Activated CD8-positive, alpha-beta T cell treated with anti-CD3 and anti-CD28 coated beads for 36 hours (primary cell): ENCODE measurements around the gene PAK5. TPM values are rescaled to one million over a fixed set of nuclear protein-coding genes. Genes with fewer than 3 reads are reported as not detected.

Experiments used
- ATAC-seq: fragments of 200-7000 bp; cut with Tn5 transposase; one replicate; pipeline ENCODE4 v1.10.0; 2021; ENCODE audit warnings: mild to moderate bottlenecking, moderate library complexity
- CTCF ChIA-PET: fragments of 350-600 bp; sonication (Branson Sonifier 250); formaldehyde crosslinking; loops from one replicate; lab custom pipeline; 2021; ENCODE audit warnings: antibody characterized with exemption; lab: Charles Lee
- POLR2A ChIA-PET: fragments of 350-600 bp; sonication (Branson Sonifier 250); formaldehyde crosslinking; loops from one replicate; lab custom pipeline; 2021; ENCODE audit warnings: antibody characterized with exemption; lab: Charles Lee
- DNase-seq: peaks from one replicate; pipeline ENCODE4 v3.0.0-alpha.2; 2020
- H3K27ac Mint-ChIP-seq: one replicate; pipeline ENCODE4 v1.8.0; 2021; ENCODE audit warnings: mild to moderate bottlenecking, mixed read lengths
- H3K27me3 Mint-ChIP-seq: one replicate; pipeline ENCODE4 v1.8.0; 2021; ENCODE audit warnings: mixed read lengths
- H3K36me3 Mint-ChIP-seq: one replicate; pipeline ENCODE4 v1.8.0; 2021; ENCODE audit warnings: low read depth, mixed read lengths
- H3K4me1 Mint-ChIP-seq: one replicate; pipeline ENCODE4 v1.8.0; 2021; ENCODE audit warnings: low read depth, mixed read lengths
- H3K4me3 Mint-ChIP-seq: one replicate; pipeline ENCODE4 v1.8.0; 2021; ENCODE audit warnings: mild to moderate bottlenecking, moderate library complexity, mixed read lengths
- H3K9me3 Mint-ChIP-seq: one replicate; pipeline ENCODE4 v1.8.0; 2021; ENCODE audit warnings: mixed read lengths
- intact Hi-C: fragments of 100-400 bp; cut with micrococcal nuclease; formaldehyde crosslinking; loops from one replicate; pipeline ENCODE4 v1.10.0; 2022
- total RNA-seq, 2 experiments: library from RNA; stranded (reverse); gene quantifications; one replicate each; pipeline ENCODE4 v1.2.3, GENCODE V29; 2021
- TF ChIP-seq, protein P1 (sequence below): fragments of 200-600 bp; IDR thresholded peaks from one replicate; pipeline ENCODE4 v1.8.0; 2022; ENCODE audit warnings: antibody characterized with exemption, mild to moderate bottlenecking

Gene PAK5
- total RNA-seq, 2 experiments from 2014 or later = not detected

GRCh38 chr20:9576695-9577094 is 262.2 kb downstream of the PAK5 start:
- Mint-ChIP-seq H3K27ac (no peak overlapping the region), H3K4me3 (no peak overlapping the region), H3K36me3 (no peaks in the 10 kb centered on the region), H3K27me3 (no peaks in the 10 kb centered on the region), H3K4me1 (no peaks in the 10 kb centered on the region), H3K9me3 (no peaks in the 10 kb centered on the region)
- ATAC-seq = no peak
- TF ChIP-seq, protein P1, sequence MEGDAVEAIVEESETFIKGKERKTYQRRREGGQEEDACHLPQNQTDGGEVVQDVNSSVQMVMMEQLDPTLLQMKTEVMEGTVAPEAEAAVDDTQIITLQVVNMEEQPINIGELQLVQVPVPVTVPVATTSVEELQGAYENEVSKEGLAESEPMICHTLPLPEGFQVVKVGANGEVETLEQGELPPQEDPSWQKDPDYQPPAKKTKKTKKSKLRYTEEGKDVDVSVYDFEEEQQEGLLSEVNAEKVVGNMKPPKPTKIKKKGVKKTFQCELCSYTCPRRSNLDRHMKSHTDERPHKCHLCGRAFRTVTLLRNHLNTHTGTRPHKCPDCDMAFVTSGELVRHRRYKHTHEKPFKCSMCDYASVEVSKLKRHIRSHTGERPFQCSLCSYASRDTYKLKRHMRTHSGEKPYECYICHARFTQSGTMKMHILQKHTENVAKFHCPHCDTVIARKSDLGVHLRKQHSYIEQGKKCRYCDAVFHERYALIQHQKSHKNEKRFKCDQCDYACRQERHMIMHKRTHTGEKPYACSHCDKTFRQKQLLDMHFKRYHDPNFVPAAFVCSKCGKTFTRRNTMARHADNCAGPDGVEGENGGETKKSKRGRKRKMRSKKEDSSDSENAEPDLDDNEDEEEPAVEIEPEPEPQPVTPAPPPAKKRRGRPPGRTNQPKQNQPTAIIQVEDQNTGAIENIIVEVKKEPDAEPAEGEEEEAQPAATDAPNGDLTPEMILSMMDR = no peak
- ChIA-PET CTCF (interaction anchor here (1.2 to 1.9 kb wide), 2 partner anchors 11 to 169 kb away, joined by 3 to 5 read pairs; no protein-coding TSS in a partner anchor), POLR2A (no interaction called here)
- intact Hi-C loops = no loop called here
- DNase-seq = no peak

DNA sequence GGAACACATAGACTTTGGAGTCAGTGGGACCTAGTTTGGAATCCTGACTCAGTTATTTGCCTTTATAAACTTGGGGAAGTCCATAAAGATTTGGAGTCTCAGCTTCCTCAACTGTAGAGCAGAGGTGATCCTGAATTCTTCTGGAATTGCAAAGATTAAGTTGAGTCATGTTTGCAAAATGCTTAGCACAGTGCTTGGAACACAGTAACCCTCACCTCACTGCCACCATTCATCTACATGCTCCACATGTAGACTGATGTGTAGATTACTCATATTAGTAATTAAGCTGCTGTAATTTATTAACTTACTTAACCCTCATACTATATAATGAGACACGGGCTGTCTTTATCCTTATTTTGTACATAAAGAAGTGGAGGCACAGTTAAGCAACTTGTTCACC is 263.0 kb downstream of the PAK5 start:
- ChIA-PET CTCF (interaction anchor here (1.2 to 1.9 kb wide), 2 partner anchors 12 to 168 kb away, joined by 3 to 5 read pairs; no protein-coding TSS in a partner anchor), POLR2A (no interaction called here)
- TF ChIP-seq, protein P1 = no peak
- no peaks in the 10 kb centered on the region for H3K36me3 Mint-ChIP-seq
- H3K4me1 Mint-ChIP-seq = no peaks in the 10 kb centered on the region
- no peak overlapping the region for H3K27ac Mint-ChIP-seq
- intact Hi-C loops = no loop called here
- ATAC-seq (no peak), DNase-seq (no peak)
- no peaks in the 10 kb centered on the region for H3K27me3 Mint-ChIP-seq
- H3K9me3 Mint-ChIP-seq = no peaks in the 10 kb centered on the region
- no peak overlapping the region for H3K4me3 Mint-ChIP-seq

DNA sequence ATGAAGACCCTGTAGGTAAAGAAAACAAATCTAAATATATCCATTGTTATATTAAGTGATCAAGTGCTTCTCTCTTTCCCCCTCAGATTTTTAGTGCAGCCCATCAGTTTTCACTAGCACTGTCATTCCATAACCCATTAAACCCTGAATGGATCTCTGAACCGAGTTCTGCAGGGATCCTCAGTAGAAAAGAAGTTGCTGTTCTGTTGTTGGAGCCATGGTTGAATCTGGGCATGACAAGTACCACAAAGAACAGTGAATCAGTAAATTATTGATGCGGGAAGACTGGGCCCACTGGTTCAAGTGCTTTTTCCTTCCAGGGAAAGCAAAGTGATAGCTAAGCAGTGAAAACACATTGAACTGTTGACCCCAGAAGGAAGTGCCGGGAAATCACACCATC is 264.1 kb downstream of the PAK5 start:
- H3K4me3 Mint-ChIP-seq = no peak overlapping the region
- DNase-seq (no peak), ATAC-seq (no peak)
- intact Hi-C loops = no loop called here
- no peaks in the 10 kb centered on the region for H3K27me3 Mint-ChIP-seq
- no peaks in the 10 kb centered on the region for H3K36me3 Mint-ChIP-seq
- H3K27ac Mint-ChIP-seq = no peak overlapping the region
- ChIA-PET POLR2A (no interaction called here), CTCF (interaction anchor here (1.9 kb wide), 1 partner anchor 167 kb away, joined by 5 read pairs; no protein-coding TSS in a partner anchor)
- TF ChIP-seq, protein P1 = no peak
- H3K4me1 Mint-ChIP-seq = no peaks in the 10 kb centered on the region
- no peaks in the 10 kb centered on the region for H3K9me3 Mint-ChIP-seq

DNA sequence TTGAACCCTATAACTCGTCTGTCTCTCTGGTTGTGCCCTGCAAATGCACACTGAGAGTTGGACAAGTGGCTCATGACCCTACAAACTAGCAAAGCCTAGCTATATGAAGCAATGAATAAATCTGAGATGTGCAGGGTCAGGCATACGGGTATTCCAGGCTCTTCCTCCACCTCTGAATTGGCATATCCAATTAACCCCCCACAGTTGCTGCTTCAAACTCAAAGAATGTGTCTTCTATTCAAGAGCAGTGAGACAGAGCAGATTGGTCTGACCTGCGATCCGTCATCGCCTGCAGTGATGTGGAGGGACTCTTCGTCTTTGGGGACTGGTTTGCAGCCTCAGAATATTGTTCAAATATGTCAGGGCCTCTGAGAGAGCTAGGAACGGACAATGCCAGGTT is 264.7 kb downstream of the PAK5 start:
- Mint-ChIP-seq H3K27ac (no peak overlapping the region), H3K27me3 (no peaks in the 10 kb centered on the region), H3K4me1 (no peaks in the 10 kb centered on the region), H3K36me3 (no peaks in the 10 kb centered on the region), H3K4me3 (no peak overlapping the region), H3K9me3 (no peaks in the 10 kb centered on the region)
- POLR2A ChIA-PET = no interaction called here
- intact Hi-C loops = no loop called here
- ATAC-seq (no peak), DNase-seq (no peak)
- CTCF ChIA-PET = no interaction called here
- TF ChIP-seq, protein P1 = no peak

GRCh38 chr20:9573335-9574151 is 265.3 kb downstream of the PAK5 start:
- TF ChIP-seq, protein P1 = no peak
- H3K4me1 Mint-ChIP-seq = no peaks in the 10 kb centered on the region
- intact Hi-C loops = no loop called here
- ChIA-PET POLR2A (no interaction called here), CTCF (no interaction called here)
- H3K27me3 Mint-ChIP-seq = no peaks in the 10 kb centered on the region
- H3K4me3 Mint-ChIP-seq = no peak overlapping the region
- H3K9me3 Mint-ChIP-seq = no peaks in the 10 kb centered on the region
- DNase-seq (no peak), ATAC-seq (no peak)
- no peak overlapping the region for H3K27ac Mint-ChIP-seq
- H3K36me3 Mint-ChIP-seq = no peaks in the 10 kb centered on the region
